Choroid plexus epithelial cell (primary cell): ENCODE data around the gene TTF1.
"Not testable (repeated sequence)": the region's sequence is repeated elsewhere in the genome, so short reads cannot be mapped to it uniquely, and the experiment has no call there.

Source experiments
- DNase-seq: peaks from one replicate; pipeline ENCODE4 v3.0.0-alpha.2; 2010; ENCODE audit warnings: low read depth
- H3K4me3 ChIP-seq: 2 replicates; pipeline ENCODE4 v1.5.1; 2011; ENCODE audit warnings: low read depth, mild to moderate bottlenecking, control low read depth, low read length, moderate library complexity
- TF ChIP-seq, protein P1 (sequence below): conservative IDR thresholded peaks from 2 replicates; pipeline ENCODE4 v1.5.1; 2011; ENCODE audit warnings: low read depth, mild to moderate bottlenecking, control low read depth, inconsistent platforms, low read length, moderate library complexity

TTF1 gene

DNA sequence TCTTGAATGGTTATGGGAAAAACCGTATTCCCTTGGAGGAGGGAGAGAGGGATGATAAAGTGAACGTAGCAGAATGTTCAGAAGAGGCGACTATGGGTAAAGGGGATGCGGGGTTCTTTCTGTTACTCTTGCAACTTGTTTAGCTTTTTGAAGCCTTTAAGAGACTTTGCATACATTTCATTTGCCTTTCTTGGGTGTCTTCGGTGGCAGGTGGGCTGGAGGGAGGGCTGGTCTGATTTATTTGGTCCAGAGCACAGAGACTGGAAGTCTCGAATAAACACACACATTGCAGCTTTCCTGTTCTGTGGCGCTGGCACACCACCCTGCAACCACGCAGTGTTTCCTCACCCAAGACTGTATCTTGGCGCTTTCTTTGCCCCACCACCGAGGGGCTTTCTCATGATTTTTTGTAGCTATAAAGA is 23.2 kb downstream of the TTF1 start:
- H3K4me3 ChIP-seq: no peak overlapping the region
- DNase-seq: no peak
- TF ChIP-seq, protein P1, sequence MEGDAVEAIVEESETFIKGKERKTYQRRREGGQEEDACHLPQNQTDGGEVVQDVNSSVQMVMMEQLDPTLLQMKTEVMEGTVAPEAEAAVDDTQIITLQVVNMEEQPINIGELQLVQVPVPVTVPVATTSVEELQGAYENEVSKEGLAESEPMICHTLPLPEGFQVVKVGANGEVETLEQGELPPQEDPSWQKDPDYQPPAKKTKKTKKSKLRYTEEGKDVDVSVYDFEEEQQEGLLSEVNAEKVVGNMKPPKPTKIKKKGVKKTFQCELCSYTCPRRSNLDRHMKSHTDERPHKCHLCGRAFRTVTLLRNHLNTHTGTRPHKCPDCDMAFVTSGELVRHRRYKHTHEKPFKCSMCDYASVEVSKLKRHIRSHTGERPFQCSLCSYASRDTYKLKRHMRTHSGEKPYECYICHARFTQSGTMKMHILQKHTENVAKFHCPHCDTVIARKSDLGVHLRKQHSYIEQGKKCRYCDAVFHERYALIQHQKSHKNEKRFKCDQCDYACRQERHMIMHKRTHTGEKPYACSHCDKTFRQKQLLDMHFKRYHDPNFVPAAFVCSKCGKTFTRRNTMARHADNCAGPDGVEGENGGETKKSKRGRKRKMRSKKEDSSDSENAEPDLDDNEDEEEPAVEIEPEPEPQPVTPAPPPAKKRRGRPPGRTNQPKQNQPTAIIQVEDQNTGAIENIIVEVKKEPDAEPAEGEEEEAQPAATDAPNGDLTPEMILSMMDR: no peak

DNA sequence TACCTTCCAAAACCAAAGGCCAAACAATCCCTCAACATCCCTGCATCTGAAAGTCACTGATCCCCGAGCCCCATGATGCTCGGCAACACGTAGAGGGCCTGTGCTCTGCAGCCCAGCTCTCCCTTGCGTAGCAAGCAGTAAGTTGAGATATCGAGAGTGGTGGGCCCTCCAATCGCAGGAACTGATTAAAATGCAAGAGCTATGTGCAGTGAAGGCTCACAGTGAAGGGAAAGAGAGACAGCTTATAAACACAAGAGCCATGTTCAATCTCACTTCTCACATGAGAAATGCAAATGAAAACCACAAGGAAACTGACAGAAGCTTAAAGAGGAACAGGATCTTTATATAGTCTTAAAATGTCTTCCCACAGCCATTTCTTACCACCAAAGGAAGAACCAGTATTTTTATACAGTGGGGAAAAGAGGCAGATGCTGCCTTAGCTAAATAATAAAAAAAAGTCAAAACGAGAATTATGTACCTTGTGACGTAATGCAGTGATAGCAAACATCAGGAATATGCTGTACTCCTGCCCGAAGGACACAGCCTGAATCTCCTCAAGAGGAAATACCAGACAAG is 24.6 kb downstream of the TTF1 start:
- H3K4me3 ChIP-seq: no peak overlapping the region
- DNase-seq: no peak
- TF ChIP-seq, protein P1: no peak

DNA sequence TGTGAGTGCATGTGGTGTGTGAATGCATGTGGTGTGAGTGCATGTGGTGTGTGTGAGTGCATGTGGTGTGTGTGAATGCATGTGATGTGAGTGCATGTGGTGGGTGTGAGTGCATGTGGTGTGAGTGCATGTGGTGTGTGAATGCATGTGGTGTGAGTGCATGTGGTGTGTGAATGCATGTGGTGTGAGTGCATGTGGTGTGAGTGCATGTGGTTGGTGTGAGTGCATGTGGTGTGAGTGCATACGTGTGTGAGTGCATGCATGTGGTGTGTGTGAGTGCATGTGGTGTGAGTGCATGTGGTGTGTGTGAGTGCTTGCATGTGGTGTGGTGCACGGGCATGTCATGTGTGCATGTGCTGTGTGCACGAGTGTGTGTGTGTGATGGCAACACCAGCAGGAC is 28.2 kb downstream of the TTF1 start:
- DNase-seq, H3K4me3 ChIP-seq: not testable (repeated sequence)

DNA sequence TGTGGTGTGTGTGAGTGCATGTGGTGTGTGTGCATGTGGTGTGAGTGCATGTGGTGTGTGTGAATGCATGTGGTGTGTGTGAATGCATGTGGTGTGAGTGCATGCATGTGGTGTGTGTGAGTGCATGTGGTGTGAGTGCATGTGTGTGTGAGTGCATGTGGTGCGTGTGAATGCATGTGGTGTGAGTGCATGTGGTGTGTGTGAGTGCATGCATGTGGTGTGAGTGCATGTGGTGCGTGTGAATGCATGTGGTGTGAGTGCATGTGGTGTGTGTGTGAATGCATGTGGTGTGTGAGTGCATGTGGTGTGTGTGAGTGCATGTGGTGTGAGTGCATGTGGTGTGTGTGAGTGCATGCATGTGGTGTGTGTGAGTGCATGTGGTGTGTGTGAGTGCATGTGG is 28.9 kb downstream of the TTF1 start:
- DNase-seq, H3K4me3 ChIP-seq: not testable (repeated sequence)

DNA sequence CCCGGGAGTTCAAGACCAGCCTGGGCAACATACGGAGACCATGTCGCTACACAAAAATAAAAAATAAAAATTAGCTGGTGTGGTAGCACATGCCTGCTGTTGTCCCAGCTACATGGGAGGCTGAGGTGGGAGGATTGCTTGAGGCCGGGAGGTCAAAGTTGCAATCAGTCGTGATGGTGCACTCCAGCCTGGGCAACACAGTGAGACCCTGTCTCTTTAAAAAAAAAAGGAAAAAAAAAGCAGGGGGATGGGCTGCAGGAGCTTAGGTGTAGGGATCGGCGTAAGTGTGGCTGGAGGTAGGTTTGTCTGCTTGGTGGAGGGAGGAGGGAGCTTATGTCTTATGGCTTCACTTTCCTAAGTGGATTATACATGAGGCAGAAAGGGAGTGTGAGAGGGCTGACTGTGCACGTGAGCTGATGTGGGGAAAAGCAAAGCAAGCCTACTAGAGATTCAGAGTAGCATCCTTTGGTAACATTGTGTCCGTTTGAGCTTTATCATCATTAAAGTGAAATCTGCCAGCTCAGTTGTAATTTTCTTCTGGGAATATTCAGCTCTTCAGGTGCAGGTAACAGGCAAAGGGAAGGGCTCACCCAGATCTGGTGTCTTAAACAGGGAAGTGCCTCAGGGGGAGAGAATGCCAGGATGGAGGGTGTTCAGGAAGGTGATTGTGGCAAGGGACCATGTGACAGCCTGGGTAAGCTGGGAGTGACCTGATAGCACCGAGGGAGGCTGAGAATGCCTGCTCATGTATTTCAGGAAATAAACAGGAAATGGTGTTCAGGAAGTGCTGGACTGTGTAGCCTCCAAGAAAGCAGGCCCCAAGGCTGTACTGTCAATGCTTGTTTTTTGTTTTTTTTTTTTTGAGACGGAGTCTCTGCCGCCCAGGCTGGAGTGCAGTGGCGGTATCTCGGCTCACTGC is 34.2 kb downstream of the TTF1 start:
- TF ChIP-seq, protein P1: no peak
- DNase-seq: peak; percentile 45
- no peak overlapping the region for H3K4me3 ChIP-seq

DNA sequence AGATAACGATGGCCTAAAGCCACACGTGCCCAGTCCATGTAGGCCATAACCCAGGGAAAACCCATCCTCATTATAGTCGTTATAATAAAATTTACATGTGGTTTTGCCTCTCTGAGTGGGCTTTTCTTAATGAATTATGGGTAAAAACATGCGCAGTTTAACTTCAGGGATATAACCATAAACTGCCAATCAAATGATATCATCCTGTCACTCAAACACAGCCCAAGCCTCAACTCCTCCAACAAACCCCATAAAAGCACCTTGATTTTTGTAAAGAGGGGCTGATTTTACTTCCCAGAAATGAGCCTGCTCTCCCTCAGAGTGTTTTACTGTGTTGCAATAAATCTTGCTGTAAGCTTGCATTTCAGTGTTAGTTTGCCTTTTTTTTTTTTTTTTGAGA is 36.0 kb downstream of the TTF1 start:
- TF ChIP-seq, protein P1: no peak
- no peak overlapping the region for H3K4me3 ChIP-seq
- DNase-seq: no peak

DNA sequence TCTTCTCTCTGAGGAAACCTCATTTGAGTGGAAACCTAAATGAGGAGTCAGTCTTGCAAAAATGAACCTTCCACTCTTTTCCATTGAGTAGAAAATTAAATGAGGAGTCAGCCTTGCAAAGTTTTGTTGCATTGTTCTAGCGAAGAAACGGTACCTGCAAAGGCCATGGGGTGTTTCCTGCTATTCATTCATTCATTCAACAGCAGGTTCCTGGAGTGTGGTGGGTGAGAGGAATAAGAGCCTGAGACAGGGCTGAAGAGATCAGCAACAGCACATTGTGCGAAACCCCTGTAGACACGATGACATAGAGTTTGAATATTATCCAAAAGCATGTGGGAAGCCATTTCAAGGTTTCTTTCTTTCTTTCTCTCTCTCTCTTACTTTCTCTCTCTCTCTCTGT is 37.2 kb downstream of the TTF1 start:
- DNase-seq: no peak
- TF ChIP-seq, protein P1: no peak
- no peak overlapping the region for H3K4me3 ChIP-seq

DNA sequence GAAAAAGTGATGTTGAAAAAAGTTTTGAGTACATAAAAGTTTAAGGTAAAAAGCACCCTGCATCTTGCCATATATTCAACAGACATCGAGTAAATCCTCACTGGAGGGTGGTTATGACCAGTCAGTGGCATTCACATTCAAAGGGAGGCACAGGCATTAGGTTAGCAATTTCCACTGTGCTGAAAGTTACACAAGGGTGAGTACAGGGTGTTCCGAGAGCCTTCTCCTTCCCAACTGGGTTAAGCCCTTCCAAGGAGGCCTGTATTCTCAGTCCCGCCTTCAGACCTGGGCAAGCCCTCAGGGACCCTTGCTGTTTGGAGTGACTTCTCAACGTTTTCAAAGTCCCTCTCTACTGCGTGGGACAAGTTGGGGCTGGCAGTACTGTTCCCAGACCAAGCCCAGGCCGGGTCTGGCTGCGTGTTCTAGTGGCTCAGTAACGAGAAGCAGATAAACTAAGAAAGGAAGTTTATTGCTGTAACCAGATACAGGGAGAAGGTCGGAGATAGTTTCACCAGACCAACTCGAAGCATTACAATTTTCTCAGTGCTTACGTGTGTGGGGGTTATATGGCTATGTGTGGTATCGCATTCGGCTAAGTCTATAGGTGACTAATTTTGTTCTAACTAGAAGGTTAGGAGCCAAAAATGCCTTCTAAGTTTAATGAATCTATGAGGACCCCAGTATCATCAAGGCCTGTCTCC is 38.9 kb downstream of the TTF1 start:
- no peak overlapping the region for H3K4me3 ChIP-seq
- no peak for DNase-seq
- TF ChIP-seq, protein P1: no peak
